GM21367 (cell line): Measurements from ENCODE around the gene SPRR2B.
"Not testable (repeated sequence)": the region's sequence is repeated elsewhere in the genome, so short reads cannot be mapped to it uniquely, and the experiment has no call there.

Experiments
- ATAC-seq: cut with Tn5 transposase; IDR thresholded peaks from one replicate; pipeline ENCODE4 v1.9.1; 2021; ENCODE audit not compliant: unreplicated experiment

SPRR2B gene

GRCh38 chr1:153071511-153071910 is at the start of gene SPRR2B:
Gene SPRR2B, minus strand, starts transcription at chr1:153071611. Its CDS starts 772 bp downstream, at chr1:153070839.
- no peak for ATAC-seq

GRCh38 chr1:153120945-153121344 is 49.5 kb upstream of the SPRR2B start:
- ATAC-seq, result no peak

DNA sequence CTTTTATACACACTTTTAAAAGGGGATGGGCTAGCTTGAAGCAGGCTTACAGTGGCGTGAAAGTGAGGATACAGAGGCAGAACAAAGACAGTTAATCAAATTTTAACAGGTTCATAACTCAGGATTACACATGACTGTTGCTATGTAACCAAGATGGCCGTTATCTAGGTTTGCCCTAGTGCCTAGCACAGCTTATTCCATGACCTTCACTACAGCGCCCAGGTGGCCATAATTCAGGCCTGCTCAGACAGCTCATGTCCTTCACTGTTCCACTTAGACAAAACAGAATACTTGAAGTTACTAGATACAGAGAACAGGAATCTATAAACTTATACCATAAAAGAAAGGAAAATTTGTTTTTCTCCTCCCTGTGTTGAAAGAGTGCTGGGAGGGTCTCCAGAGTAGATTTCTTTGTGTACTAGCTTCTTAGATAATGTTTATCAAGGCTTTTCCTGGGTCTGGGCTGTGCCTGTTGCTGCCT is 48.1 kb upstream of the SPRR2B start:
- no peak for ATAC-seq

- not testable (repeated sequence) for ATAC-seq
These were observed 43.9 kb upstream of the SPRR2B start for GRCh38 chr1:153115264-153115663.

DNA sequence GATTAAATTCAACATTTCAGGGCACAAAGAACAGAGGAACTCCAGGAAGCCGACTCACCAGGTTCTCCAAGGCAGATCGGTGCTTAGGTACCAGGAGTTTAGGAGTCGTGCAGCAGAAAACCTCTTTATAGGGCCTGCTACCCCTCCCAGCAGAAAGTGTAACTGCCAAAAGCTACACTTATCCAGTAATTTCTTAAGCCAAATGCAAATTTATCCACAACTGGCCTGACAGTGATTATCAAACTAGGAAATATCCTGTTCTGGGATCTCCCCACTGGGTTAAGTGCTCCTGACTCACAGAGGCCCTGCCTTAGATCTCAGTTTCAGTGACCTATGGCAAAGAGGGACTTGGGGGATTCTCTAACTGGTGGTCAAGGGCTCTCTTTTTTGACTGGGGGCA is 42.0 kb upstream of the SPRR2B start, which contains the start of gene SPRR2F:
Gene SPRR2F, minus strand, starts transcription at position 101 of the 400 bp plus-strand sequence. CDS start 783 bp downstream, outside the sequence.
- ATAC-seq, result no peak

GRCh38 chr1:153112454-153112853 is 41.0 kb upstream of the SPRR2B start:
- ATAC-seq, result not testable (repeated sequence)

GRCh38 chr1:153100245-153100644 is 28.8 kb upstream of the SPRR2B start:
- no peak for ATAC-seq

GRCh38 chr1:153099461-153100045 is 28.1 kb upstream of the SPRR2B start:
- ATAC-seq, result no peak

GRCh38 chr1:153095764-153096163 is 24.4 kb upstream of the SPRR2B start:
- no peak for ATAC-seq

- ATAC-seq, result no peak
These were observed 23.0 kb upstream of the SPRR2B start, which contains the start of gene SPRR2E for GRCh38 chr1:153094426-153094825. Gene SPRR2E, minus strand, starts transcription at chr1:153094526. Its CDS starts 775 bp downstream, at chr1:153093751.

DNA sequence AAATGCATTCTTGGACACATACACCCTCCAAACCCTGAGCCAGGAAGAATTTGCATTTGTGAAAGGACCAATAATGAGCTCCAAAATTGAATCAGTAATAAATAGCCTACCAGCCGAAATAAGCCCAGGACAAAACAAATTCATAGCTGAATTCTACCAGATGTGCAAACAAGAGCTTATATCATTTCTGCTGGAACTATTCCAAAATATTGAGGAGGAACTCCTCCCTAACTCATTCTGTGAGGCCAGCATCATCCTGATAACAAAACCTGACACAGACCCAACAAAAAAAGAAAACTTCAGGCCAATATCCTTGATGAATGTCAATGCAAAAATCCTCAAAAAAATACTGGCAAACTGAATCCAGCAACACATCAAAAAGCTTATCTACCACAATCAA is 16.2 kb upstream of the SPRR2B start:
- ATAC-seq, result no peak

DNA sequence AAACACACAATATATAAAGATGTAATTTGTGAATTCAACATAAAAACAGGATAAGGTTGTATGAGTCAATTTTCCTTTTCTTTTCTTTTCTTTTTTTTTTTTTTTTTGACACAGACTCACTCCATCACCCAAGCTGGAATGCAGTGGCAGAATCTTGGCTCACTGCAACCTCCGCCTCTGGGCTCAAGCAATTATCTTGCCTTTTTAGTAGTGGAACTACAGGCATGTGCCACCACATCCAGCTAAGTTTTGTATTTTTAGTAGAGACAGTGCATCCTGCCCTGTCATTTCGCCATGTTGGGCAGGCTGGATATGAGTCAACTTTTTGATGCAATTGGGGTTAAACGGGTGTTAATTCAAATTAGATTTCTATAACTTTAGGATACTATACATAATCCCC is 10.3 kb upstream of the SPRR2B start:
- no peak for ATAC-seq

DNA sequence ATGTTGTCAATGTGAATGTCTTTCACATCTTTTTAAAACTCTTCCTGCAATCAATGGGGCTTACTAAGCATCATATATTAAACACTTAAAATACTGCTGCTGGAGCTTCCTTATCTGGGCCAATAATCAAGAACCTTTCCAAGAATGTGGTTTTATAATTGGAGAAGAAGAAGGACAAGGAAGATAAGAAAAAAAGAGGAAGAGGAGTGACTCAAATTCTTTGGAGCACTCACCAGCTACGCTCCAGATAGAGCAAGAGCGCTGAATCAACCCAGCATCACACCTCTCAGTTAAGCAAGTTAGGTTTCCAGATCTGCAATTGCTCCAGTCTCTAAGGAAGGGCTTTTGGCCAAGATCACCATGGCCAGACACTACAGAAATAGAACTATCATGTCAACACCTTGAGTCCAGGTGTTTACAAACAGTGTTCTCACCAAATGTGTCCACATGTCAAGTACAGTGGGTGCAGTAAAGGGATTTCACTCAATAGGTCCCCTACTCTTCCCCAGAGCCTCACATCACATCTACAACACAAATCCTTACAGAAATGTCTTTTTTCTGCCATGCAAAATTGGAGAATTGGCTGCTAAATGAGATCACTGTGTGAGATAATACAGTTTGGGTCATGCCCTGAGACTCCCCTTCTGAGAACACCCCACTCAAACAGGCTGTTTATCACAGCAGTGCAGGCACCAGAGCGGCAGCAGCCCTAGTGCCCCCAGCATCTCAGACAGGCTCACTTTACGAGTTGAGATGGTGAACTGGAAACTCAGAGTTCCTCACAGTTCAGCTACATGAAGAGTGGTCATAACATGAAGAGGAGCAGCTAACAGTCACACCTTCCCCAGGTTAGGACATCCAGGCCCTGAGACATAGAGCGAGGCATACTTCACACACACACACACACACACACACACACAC is 1.7 kb upstream of the SPRR2B start:
- no peak for ATAC-seq

- no peak for ATAC-seq
These were observed 1.2 kb downstream of the SPRR2B start for GRCh38 chr1:153070243-153070642.

DNA sequence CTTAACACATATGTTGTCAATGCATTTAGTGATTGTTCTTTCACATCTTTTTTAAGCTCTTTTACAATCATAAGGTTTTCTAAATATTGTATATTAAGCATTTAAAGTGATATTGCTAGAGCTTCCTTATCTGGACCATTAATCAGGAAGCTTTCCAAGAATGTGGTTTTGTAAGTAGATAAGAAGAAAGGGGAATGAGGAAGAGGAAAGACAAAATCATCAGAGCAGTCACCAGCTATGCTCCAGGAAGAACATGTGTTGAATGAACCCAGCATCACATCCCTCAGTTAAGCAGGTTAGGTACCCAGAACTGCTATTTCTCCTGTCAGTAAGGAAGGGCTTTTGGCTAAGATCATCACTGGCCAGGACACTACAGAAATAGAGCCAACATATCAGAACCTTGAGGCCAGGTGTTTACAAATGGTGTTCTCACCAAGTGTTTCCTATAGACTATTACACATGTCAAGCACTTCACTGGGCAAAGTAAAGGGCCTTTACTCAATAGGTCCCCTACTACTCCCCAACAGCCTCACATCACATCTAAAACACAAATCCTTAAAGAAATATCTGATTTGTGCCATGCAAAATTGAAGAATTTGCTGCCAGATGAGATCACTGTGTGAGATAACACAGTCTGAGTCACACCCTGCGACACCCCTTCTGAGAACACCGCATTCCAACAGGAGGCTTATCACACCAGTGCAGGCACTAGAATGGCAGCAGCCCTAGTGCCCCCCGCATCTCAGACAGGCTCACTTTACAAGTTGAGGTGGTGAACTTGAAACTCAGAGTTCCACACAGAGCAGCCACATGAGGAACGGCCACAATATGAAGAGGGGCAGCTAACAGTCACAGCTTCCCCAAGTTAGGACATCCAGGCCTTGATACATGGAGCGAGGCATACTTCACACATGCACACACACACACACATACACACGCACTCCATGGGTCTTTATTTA is 12.3 kb downstream of the SPRR2B start:
- ATAC-seq, result no peak

GRCh38 chr1:153058154-153058553 is 13.3 kb downstream of the SPRR2B start:
- ATAC-seq, result no peak

- no peak for ATAC-seq
These were observed 14.0 kb downstream of the SPRR2B start, which contains the start of gene SPRR2A for GRCh38 chr1:153057375-153057774. Gene SPRR2A, minus strand, starts transcription at chr1:153057512. Its CDS starts 777 bp downstream, at chr1:153056735.

DNA sequence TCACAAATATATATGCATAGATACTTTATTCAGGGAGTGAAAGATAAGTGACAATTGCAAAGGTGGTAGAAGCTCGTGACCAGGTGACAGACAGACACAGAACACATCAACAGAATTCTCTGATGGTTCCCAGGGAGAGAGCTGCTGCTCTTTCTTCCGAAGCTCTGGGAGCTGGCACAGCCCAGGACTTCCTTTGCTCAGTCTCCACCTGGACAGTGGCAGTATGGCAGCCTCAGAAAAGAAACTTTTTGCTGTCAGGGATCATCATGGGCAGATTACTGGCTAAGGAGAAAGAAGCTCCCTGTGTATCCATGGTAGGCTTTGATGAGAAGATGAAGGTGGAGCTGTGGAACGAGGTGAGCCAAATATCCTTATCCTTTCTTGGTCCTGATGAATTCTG is 15.3 kb downstream of the SPRR2B start:
- not testable (repeated sequence) for ATAC-seq

- no peak for ATAC-seq
These were observed 22.2 kb downstream of the SPRR2B start for GRCh38 chr1:153049211-153049610.

- no peak for ATAC-seq
These were observed 30.3 kb downstream of the SPRR2B start, which contains the start of gene SPRR2D for GRCh38 chr1:153040950-153041631. Gene SPRR2D, minus strand, starts transcription at chr1:153041120. Its CDS starts 774 bp downstream, at chr1:153040346.
